Esophagus squamous epithelium (tissue), 4 donors: ENCODE data around the gene CBX5.

Experiments used
- POLR2A ChIP-seq, 4 donors: fragments of 450-650 bp; IDR thresholded peaks; one replicate each; pipeline ENCODE4 v1.6.1; 2017; ENCODE audit warnings: antibody characterized with exemption in 4 of 4, mild to moderate bottlenecking in 4 of 4, moderate library complexity in 3 of 4
- TF ChIP-seq, protein P1 (sequence below), 6 experiments: fragments of 450-650 bp in 4 of 6; fragments of 200-600 bp in 2 of 6; sonication (generic) in 2 of 6; IDR thresholded peaks; one replicate each; pipeline ENCODE4 v1.5.1; 2016 to 2019; ENCODE audit warnings: antibody characterized with exemption in 6 of 6, mild to moderate bottlenecking in 4 of 6, moderate library complexity in 4 of 6

DNA sequence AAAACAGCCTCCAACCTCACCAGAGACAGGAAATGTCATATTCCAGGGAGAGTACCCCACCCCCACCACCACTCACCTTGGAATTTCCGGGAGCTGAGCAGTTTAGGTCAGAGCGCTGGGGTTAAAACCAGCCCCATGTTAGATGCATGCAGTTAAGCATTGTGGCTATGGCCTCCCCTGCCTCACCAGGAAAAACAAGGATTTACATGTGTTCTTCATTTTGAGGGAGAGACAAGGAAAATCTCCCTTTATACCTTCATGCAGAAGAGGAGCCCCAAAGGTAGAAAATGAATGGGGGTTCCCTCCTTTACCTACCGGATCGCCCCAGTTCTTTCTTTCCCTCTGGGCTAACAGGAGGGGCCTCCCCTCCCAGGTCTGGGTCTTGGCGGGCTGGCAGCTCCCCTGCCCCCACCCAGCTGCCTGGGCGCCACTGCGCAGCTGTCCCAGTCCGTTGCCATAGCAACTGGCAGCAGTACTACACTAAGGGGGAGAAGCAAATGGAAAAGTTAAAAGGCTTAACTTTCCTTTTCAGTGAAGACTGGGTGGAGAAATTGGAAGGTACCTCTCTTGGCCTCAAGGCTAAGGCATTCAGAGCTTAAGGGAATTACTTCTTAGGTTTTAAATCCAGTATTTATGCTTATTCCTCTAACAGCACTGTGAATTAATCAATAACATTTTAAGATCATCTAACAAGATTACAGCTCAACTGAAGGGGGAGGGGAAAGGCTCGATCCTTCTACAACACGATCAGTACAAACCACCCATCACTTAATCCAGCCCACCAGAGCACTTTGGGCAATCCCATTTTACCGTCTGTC is 20.5 kb downstream of the CBX5 start:
- TF ChIP-seq, protein P1, sequence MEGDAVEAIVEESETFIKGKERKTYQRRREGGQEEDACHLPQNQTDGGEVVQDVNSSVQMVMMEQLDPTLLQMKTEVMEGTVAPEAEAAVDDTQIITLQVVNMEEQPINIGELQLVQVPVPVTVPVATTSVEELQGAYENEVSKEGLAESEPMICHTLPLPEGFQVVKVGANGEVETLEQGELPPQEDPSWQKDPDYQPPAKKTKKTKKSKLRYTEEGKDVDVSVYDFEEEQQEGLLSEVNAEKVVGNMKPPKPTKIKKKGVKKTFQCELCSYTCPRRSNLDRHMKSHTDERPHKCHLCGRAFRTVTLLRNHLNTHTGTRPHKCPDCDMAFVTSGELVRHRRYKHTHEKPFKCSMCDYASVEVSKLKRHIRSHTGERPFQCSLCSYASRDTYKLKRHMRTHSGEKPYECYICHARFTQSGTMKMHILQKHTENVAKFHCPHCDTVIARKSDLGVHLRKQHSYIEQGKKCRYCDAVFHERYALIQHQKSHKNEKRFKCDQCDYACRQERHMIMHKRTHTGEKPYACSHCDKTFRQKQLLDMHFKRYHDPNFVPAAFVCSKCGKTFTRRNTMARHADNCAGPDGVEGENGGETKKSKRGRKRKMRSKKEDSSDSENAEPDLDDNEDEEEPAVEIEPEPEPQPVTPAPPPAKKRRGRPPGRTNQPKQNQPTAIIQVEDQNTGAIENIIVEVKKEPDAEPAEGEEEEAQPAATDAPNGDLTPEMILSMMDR (IDR thresholded peaks at IDR 0.05): no peak
- TF ChIP-seq POLR2A (IDR thresholded peaks at IDR 0.05): no peak
